IPS DF 6.9 (cell line): ENCODE results near the gene LIPG.
A peak's percentile ranks its signal among the peaks of the same experiment; 100 is the strongest.

Source experiments
- DNase-seq: peaks from one replicate; pipeline ENCODE4 v3.0.0-alpha.2; 2013; ENCODE audit warnings: low read depth, low spot score
- H3K27ac ChIP-seq: one replicate; pipeline ENCODE4 v1.5.1; 2013; ENCODE audit warnings: low read length, control low read depth
- H3K27me3 ChIP-seq: 2 replicates; pipeline ENCODE4 v1.6.1; 2013; ENCODE audit warnings: mild to moderate bottlenecking, low read length; ENCODE audit not compliant: control insufficient read depth, insufficient read depth
- H3K36me3 ChIP-seq: 2 replicates; pipeline ENCODE4 v1.6.1; 2013; ENCODE audit warnings: low read length; ENCODE audit not compliant: control insufficient read depth, insufficient read depth
- H3K4me1 ChIP-seq: 2 replicates; pipeline ENCODE4 v1.6.1; 2013; ENCODE audit warnings: low read length; ENCODE audit not compliant: control insufficient read depth, insufficient read depth
- H3K4me3 ChIP-seq: 2 replicates; pipeline ENCODE4 v1.5.1; 2013; ENCODE audit warnings: mild to moderate bottlenecking, low read length
- H3K9me3 ChIP-seq: 2 replicates; pipeline ENCODE4 v1.6.1; 2013; ENCODE audit warnings: low read length, inconsistent platforms; ENCODE audit not compliant: control insufficient read depth, insufficient read depth
- WGBS: extraction: QIAGEN DNeasy Blood & Tissue Kit; methylation state at CpG from one replicate; pipeline ENCODE4 v1.1.7; 2013; ENCODE audit warnings: mixed read lengths, missing lambda C conversion rate; ENCODE audit not compliant: insufficient read length, insufficient coverage; 5-methylcytosine and 5-hydroxymethylcytosine counted together

Gene LIPG

GRCh38 chr18:49610022-49610445 lies 48.2 kb downstream of the LIPG start:
- no peaks in the 10 kb centered on the region for H3K9me3 ChIP-seq
- WGBS, result no CpG with 5 or more reads among the region's 3 CpGs
- no peaks in the 10 kb centered on the region for H3K27me3 ChIP-seq
- no peak overlapping the region for H3K4me3 ChIP-seq
- DNase-seq, result no peak
- H3K27ac ChIP-seq, result no peak overlapping the region
- peaks cover 13% of the 10 kb centered on the region for H3K4me1 ChIP-seq
- H3K36me3 ChIP-seq, result no peaks in the 10 kb centered on the region

- Histone ChIP-seq H3K27ac (no peak overlapping the region), H3K27me3 (no peaks in the 10 kb centered on the region), H3K4me3 (no peak overlapping the region), H3K36me3 (no peaks in the 10 kb centered on the region), H3K4me1 (peaks cover 13% of the 10 kb centered on the region), H3K9me3 (no peaks in the 10 kb centered on the region)
- no CpG with 5 or more reads among the region's 3 CpGs for WGBS
- DNase-seq, result no peak
Measured at GRCh38 chr18:49611316-49611715, 49.5 kb downstream of the LIPG start.

- no peak overlapping the region for H3K4me3 ChIP-seq
- H3K4me1 ChIP-seq, result peaks cover 13% of the 10 kb centered on the region
- no peaks in the 10 kb centered on the region for H3K27me3 ChIP-seq
- H3K36me3 ChIP-seq, result no peaks in the 10 kb centered on the region
- no peak overlapping the region for H3K27ac ChIP-seq
- peak; percentile 4 for DNase-seq
- H3K9me3 ChIP-seq, result no peaks in the 10 kb centered on the region
- WGBS, result no CpG with 5 or more reads among the region's 11 CpGs
Measured at GRCh38 chr18:49612515-49613033, 50.7 kb downstream of the LIPG start.

GRCh38 chr18:49613141-49613640 lies 51.3 kb downstream of the LIPG start:
- H3K36me3 ChIP-seq, result no peaks in the 10 kb centered on the region
- peaks cover 13% of the 10 kb centered on the region for H3K4me1 ChIP-seq
- H3K27me3 ChIP-seq, result no peaks in the 10 kb centered on the region
- no peak overlapping the region for H3K27ac ChIP-seq
- WGBS, result no CpG with 5 or more reads among the region's 7 CpGs
- no peak overlapping the region for H3K4me3 ChIP-seq
- DNase-seq, result peak; percentile 41
- no peaks in the 10 kb centered on the region for H3K9me3 ChIP-seq

GRCh38 chr18:49613641-49614151 lies 51.8 kb downstream of the LIPG start:
- no CpG with 5 or more reads among the region's 5 CpGs for WGBS
- Histone ChIP-seq H3K9me3 (no peaks in the 10 kb centered on the region), H3K27ac (no peak overlapping the region), H3K36me3 (no peaks in the 10 kb centered on the region), H3K4me1 (peaks cover 13% of the 10 kb centered on the region), H3K27me3 (no peaks in the 10 kb centered on the region), H3K4me3 (no peak overlapping the region)
- no peak for DNase-seq

GRCh38 chr18:49616618-49617328 lies 54.9 kb downstream of the LIPG start:
- Histone ChIP-seq H3K27ac (no peak overlapping the region), H3K9me3 (no peaks in the 10 kb centered on the region), H3K4me3 (no peak overlapping the region), H3K36me3 (no peaks in the 10 kb centered on the region), H3K4me1 (peaks cover 13% of the 10 kb centered on the region), H3K27me3 (no peaks in the 10 kb centered on the region)
- WGBS, result no CpG with 5 or more reads among the region's 6 CpGs
- no peak for DNase-seq

- WGBS, result no CpG with 5 or more reads among the region's 3 CpGs
- Histone ChIP-seq H3K36me3 (no peaks in the 10 kb centered on the region), H3K4me1 (peaks cover 12% of the 10 kb centered on the region), H3K9me3 (no peaks in the 10 kb centered on the region), H3K27ac (no peak overlapping the region), H3K27me3 (no peaks in the 10 kb centered on the region), H3K4me3 (no peak overlapping the region)
- no peak for DNase-seq
Measured at GRCh38 chr18:49617329-49617695, 55.5 kb downstream of the LIPG start.

- Histone ChIP-seq H3K36me3 (no peaks in the 10 kb centered on the region), H3K4me3 (no peak overlapping the region), H3K27me3 (no peaks in the 10 kb centered on the region), H3K4me1 (peaks cover 7% of the 10 kb centered on the region), H3K27ac (no peak overlapping the region), H3K9me3 (no peaks in the 10 kb centered on the region)
- WGBS, result no CpG with 5 or more reads among the region's 2 CpGs
- DNase-seq, result no peak
Measured at GRCh38 chr18:49617865-49618264, 56.0 kb downstream of the LIPG start.

- Histone ChIP-seq H3K36me3 (no peaks in the 10 kb centered on the region), H3K4me1 (peaks cover 1% of the 10 kb centered on the region; the same call in 1 of the 2 replicates), H3K27me3 (no peaks in the 10 kb centered on the region), H3K9me3 (no peaks in the 10 kb centered on the region), H3K4me3 (no peak overlapping the region), H3K27ac (no peak overlapping the region)
- no peak for DNase-seq
- WGBS, result no CpG with 5 or more reads among the region's 11 CpGs
Measured at GRCh38 chr18:49618742-49619681, 57.2 kb downstream of the LIPG start.

- WGBS, result no CpG with 5 or more reads among the region's 7 CpGs
- Histone ChIP-seq H3K27me3 (no peaks in the 10 kb centered on the region), H3K36me3 (no peaks in the 10 kb centered on the region), H3K27ac (no peak overlapping the region), H3K4me1 (no peaks in the 10 kb centered on the region), H3K4me3 (no peak overlapping the region), H3K9me3 (no peaks in the 10 kb centered on the region)
- no peak for DNase-seq
Measured at GRCh38 chr18:49619801-49620200, 57.9 kb downstream of the LIPG start.
